B cell (primary cell): Measurements from ENCODE around the gene TMEM30B.

Source experiments
- CTCF ChIP-seq: fragments of 200-600 bp; IDR thresholded peaks from one replicate; pipeline ENCODE4 v1.8.0; 2022; ENCODE audit warnings: antibody characterized with exemption, mild to moderate bottlenecking
- EZH2 ChIP-seq: IDR thresholded peaks from 2 replicates; pipeline ENCODE4 v1.6.1; 2012; ENCODE audit warnings: borderline replicate concordance, low read depth, mild to moderate bottlenecking, moderate library complexity, low read length; ENCODE audit not compliant: insufficient read depth, poor library complexity, severe bottlenecking

GRCh38 chr14:61269321-61270083, 11.6 kb downstream of the TMEM30B start:
- peak; percentile 89 for TF ChIP-seq CTCF
- TF ChIP-seq EZH2: no peak
